HUES6 (cell line): ENCODE data around the gene RBMY1D.
"Not testable (repeated sequence)": the region's sequence is repeated elsewhere in the genome, so short reads cannot be mapped to it uniquely, and the experiment has no call there.

Experiments used
- H3K27ac ChIP-seq: 2 replicates; pipeline ENCODE4 v1.7.0; 2013; ENCODE audit warnings: low read depth, mild to moderate bottlenecking, low read length, inconsistent platforms
- H3K27me3 ChIP-seq: 2 replicates; pipeline ENCODE4 v1.6.1; 2013; ENCODE audit warnings: low read length; ENCODE audit not compliant: control insufficient read depth, insufficient read depth
- H3K36me3 ChIP-seq: 2 replicates; pipeline ENCODE4 v1.6.1; 2013; ENCODE audit warnings: low read length; ENCODE audit not compliant: control insufficient read depth, insufficient read depth
- H3K4me1 ChIP-seq: 2 replicates; pipeline ENCODE4 v1.6.1; 2013; ENCODE audit warnings: low read length; ENCODE audit not compliant: control insufficient read depth, insufficient read depth
- H3K4me3 ChIP-seq: 2 replicates; pipeline ENCODE4 v1.5.1; 2013; ENCODE audit warnings: low read depth, low read length
- H3K9ac ChIP-seq: one replicate; pipeline ENCODE4 v1.6.1; 2013; ENCODE audit warnings: mild to moderate bottlenecking, low read length
- H3K9me3 ChIP-seq: 2 replicates; pipeline ENCODE4 v1.6.1; 2013; ENCODE audit warnings: low read depth, low read length; ENCODE audit not compliant: control insufficient read depth, insufficient read depth

The RBMY1D gene

GRCh38 chrY:21894426-21894825 lies at the start of gene RBMY1D:
TSS of gene RBMY1D (minus strand) at chrY:21894526. CDS start at chrY:21892513, 2,013 bp downstream.
- not testable (repeated sequence) for H3K27me3 ChIP-seq, H3K9me3 ChIP-seq, H3K4me1 ChIP-seq, H3K27ac ChIP-seq, H3K4me3 ChIP-seq, H3K9ac ChIP-seq, H3K36me3 ChIP-seq

GRCh38 chrY:21917932-21918331 lies 23.6 kb upstream of the RBMY1D start, which contains the start of gene RBMY1E:
TSS of gene RBMY1E (minus strand) at chrY:21918032. CDS start at chrY:21916054, 1,978 bp downstream.
- not testable (repeated sequence) for H3K4me1 ChIP-seq, H3K27ac ChIP-seq, H3K36me3 ChIP-seq, H3K27me3 ChIP-seq, H3K4me3 ChIP-seq, H3K9me3 ChIP-seq, H3K9ac ChIP-seq

- not testable (repeated sequence) for H3K9ac ChIP-seq, H3K36me3 ChIP-seq, H3K4me1 ChIP-seq, H3K4me3 ChIP-seq, H3K27me3 ChIP-seq, H3K27ac ChIP-seq, H3K9me3 ChIP-seq
Observed at GRCh38 chrY:21869407-21870076, 24.8 kb downstream of the RBMY1D start.

- Histone ChIP-seq H3K27ac (no peak overlapping the region), H3K27me3 (no peaks in the 10 kb centered on the region), H3K9me3 (no peaks in the 10 kb centered on the region), H3K36me3 (no peaks in the 10 kb centered on the region), H3K4me3 (no peak overlapping the region), H3K4me1 (no peaks in the 10 kb centered on the region), H3K9ac (no peak overlapping the region)
Observed at GRCh38 chrY:21845481-21845880, 48.8 kb downstream of the RBMY1D start.

- Histone ChIP-seq H3K27ac (no peak overlapping the region), H3K36me3 (no peaks in the 10 kb centered on the region), H3K4me3 (no peak overlapping the region), H3K4me1 (no peaks in the 10 kb centered on the region), H3K9me3 (no peaks in the 10 kb centered on the region), H3K27me3 (no peaks in the 10 kb centered on the region), H3K9ac (no peak overlapping the region)
Observed at GRCh38 chrY:21842090-21842489, 52.2 kb downstream of the RBMY1D start.

- no peaks in the 10 kb centered on the region for H3K27me3 ChIP-seq
- no peaks in the 10 kb centered on the region for H3K36me3 ChIP-seq
- no peak overlapping the region for H3K9ac ChIP-seq
- no peak overlapping the region for H3K4me3 ChIP-seq
- H3K4me1 ChIP-seq = no peaks in the 10 kb centered on the region
- no peak overlapping the region for H3K27ac ChIP-seq
- H3K9me3 ChIP-seq = no peaks in the 10 kb centered on the region
Observed at GRCh38 chrY:21839489-21839888, 54.8 kb downstream of the RBMY1D start.

GRCh38 chrY:21836343-21836742 lies 58.0 kb downstream of the RBMY1D start:
- no peaks in the 10 kb centered on the region for H3K36me3 ChIP-seq
- H3K9me3 ChIP-seq = no peaks in the 10 kb centered on the region
- H3K27ac ChIP-seq = no peak overlapping the region
- no peaks in the 10 kb centered on the region for H3K4me1 ChIP-seq
- no peaks in the 10 kb centered on the region for H3K27me3 ChIP-seq
- H3K9ac ChIP-seq = no peak overlapping the region
- no peak overlapping the region for H3K4me3 ChIP-seq

GRCh38 chrY:21835052-21835451 lies 59.3 kb downstream of the RBMY1D start:
- Histone ChIP-seq H3K36me3 (no peaks in the 10 kb centered on the region), H3K9me3 (no peaks in the 10 kb centered on the region), H3K27ac (no peak overlapping the region), H3K9ac (no peak overlapping the region), H3K27me3 (no peaks in the 10 kb centered on the region), H3K4me3 (no peak overlapping the region), H3K4me1 (no peaks in the 10 kb centered on the region)
